GM12891 (cell line): ENCODE measurements around the gene NEU4.

ENCODE experiments used
- POLR2A ChIP-seq: IDR thresholded peaks from 2 replicates; pipeline ENCODE4 v1.6.1; 2011; ENCODE audit warnings: low read depth, low read length, control low read depth
- POLR2AphosphoS5 ChIP-seq: IDR thresholded peaks from 2 replicates; pipeline ENCODE4 v1.6.1; 2011; ENCODE audit warnings: low read depth, low read length, control low read depth
- POU2F2 ChIP-seq: IDR thresholded peaks from 2 replicates; pipeline ENCODE4 v1.6.1; 2011; ENCODE audit warnings: low read depth, mild to moderate bottlenecking, control low read depth, low read length, moderate library complexity
- SPI1 ChIP-seq: IDR thresholded peaks from 2 replicates; pipeline ENCODE4 v1.6.1; 2011; ENCODE audit warnings: low read depth, low read length, control low read depth
- TAF1 ChIP-seq: IDR thresholded peaks from 2 replicates; pipeline ENCODE4 v1.6.1; 2011; ENCODE audit warnings: low read depth, low read length, control low read depth

DNA sequence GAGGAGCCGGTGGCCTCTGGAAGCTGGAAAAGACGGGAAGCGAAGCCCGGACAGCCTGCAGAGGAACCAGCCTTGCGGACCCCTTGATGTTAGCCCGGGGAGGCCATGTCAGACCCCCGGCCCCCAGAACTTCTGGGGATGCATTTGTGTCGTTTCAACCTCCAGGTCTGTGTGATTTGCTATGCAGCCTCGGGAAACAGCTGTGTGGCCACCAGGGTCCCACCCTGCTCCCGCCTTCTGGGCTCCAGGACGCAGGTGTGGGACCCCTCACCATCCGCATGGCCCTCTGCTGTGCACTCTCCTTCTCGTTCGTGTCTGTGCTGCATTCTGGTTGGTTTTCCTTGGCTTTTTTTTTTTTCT is 13.3 kb downstream of the NEU4 start:
- TF ChIP-seq TAF1, result no peak
- TF ChIP-seq SPI1, result no peak
- TF ChIP-seq POLR2A, result no peak
- TF ChIP-seq POU2F2, result no peak
- no peak for TF ChIP-seq POLR2AphosphoS5
